Peyer's patch (tissue), 4 donors: ENCODE data around the gene FBXO42.

Experiments
- POLR2A ChIP-seq, 2 donors: fragments of 450-650 bp; IDR thresholded peaks; one replicate each; pipeline ENCODE4 v1.5.1; 2017; ENCODE audit warnings: antibody characterized with exemption in 2 of 2, mild to moderate bottlenecking in 2 of 2, moderate library complexity in 2 of 2
- TF ChIP-seq, protein P1 (sequence below), 6 experiments: fragments of 450-650 bp in 4 of 6; fragments of 200-600 bp in 2 of 6; sonication (generic) in 1 of 6; IDR thresholded peaks; one replicate each; pipeline ENCODE4 v1.5.1; 2017 to 2019; ENCODE audit warnings: antibody characterized with exemption in 6 of 6, mild to moderate bottlenecking in 3 of 6, moderate library complexity in 1 of 6

DNA sequence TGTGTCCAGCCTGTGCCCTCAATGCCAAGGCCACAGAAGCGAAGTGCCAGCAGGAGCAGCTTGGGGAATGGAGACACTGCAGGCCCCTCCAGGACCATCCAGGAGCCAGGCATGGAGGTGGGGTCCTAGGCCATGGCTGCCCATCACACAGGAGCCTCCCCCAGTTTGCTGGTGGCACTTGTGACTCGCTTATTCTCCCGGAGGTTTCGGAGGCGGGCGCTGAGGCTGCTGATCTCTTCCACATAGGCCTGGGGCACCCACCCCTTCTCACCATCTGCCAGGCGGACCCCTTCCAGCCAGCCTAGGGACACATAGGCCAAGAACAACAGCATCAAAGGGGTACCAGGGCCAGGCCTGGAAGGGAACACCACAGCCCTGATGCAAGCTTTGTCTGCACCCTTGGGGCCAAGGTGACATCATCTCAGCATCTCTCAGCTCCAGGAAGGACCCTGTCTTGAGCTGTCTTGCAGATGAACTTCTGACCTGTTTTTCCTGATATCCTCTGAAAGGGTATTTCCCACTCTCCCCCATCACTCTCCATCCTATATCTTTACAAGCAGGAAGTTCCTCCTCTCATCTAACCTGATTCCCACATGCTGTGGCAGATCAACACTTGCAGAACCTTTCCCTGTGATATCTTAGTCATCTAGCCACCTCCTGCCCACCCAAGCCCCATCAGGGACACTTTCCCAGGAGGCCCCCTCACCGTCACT, 153.7 kb downstream of the FBXO42 start:
- TF ChIP-seq, protein P1, sequence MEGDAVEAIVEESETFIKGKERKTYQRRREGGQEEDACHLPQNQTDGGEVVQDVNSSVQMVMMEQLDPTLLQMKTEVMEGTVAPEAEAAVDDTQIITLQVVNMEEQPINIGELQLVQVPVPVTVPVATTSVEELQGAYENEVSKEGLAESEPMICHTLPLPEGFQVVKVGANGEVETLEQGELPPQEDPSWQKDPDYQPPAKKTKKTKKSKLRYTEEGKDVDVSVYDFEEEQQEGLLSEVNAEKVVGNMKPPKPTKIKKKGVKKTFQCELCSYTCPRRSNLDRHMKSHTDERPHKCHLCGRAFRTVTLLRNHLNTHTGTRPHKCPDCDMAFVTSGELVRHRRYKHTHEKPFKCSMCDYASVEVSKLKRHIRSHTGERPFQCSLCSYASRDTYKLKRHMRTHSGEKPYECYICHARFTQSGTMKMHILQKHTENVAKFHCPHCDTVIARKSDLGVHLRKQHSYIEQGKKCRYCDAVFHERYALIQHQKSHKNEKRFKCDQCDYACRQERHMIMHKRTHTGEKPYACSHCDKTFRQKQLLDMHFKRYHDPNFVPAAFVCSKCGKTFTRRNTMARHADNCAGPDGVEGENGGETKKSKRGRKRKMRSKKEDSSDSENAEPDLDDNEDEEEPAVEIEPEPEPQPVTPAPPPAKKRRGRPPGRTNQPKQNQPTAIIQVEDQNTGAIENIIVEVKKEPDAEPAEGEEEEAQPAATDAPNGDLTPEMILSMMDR (IDR thresholded peaks at IDR 0.05), result no peak
- no peak for TF ChIP-seq POLR2A (IDR thresholded peaks at IDR 0.05)
